HG03095 (cell line): ENCODE measurements around the gene PKP4.
"Not testable (repeated sequence)": the region's sequence is repeated elsewhere in the genome, so short reads cannot be mapped to it uniquely, and the experiment has no call there.

Source experiments
- ATAC-seq: cut with Tn5 transposase; IDR thresholded peaks from one replicate; pipeline ENCODE4 v1.9.1; 2021; ENCODE audit warnings: moderate library complexity; ENCODE audit not compliant: unreplicated experiment

PKP4 gene

GRCh38 chr2:158464426-158465281 lies 7.9 kb downstream of the PKP4 start:
- ATAC-seq: peak; percentile 56

GRCh38 chr2:158467248-158467647 lies 10.5 kb downstream of the PKP4 start:
- ATAC-seq: no peak

GRCh38 chr2:158472829-158473228 lies 16.1 kb downstream of the PKP4 start:
- ATAC-seq: not testable (repeated sequence)

- not testable (repeated sequence) for ATAC-seq
These were observed 16.5 kb downstream of the PKP4 start for GRCh38 chr2:158473300-158473699.

- ATAC-seq: no peak
These were observed 17.1 kb downstream of the PKP4 start for GRCh38 chr2:158473719-158474392.

- not testable (repeated sequence) for ATAC-seq
These were observed 17.8 kb downstream of the PKP4 start for GRCh38 chr2:158474526-158475011.

GRCh38 chr2:158477202-158477601 lies 20.4 kb downstream of the PKP4 start:
- ATAC-seq: no peak

- no peak for ATAC-seq
These were observed 21.5 kb downstream of the PKP4 start for GRCh38 chr2:158478237-158478636.

GRCh38 chr2:158478816-158479215 lies 22.1 kb downstream of the PKP4 start:
- ATAC-seq: no peak

GRCh38 chr2:158481116-158481515 lies 24.4 kb downstream of the PKP4 start:
- ATAC-seq: no peak

GRCh38 chr2:158482594-158482993 lies 25.8 kb downstream of the PKP4 start:
- ATAC-seq: no peak

- ATAC-seq: peak; percentile 54
These were observed 28.3 kb downstream of the PKP4 start for GRCh38 chr2:158484892-158485556.

- no peak for ATAC-seq
These were observed 29.6 kb downstream of the PKP4 start for GRCh38 chr2:158486150-158486969.

- ATAC-seq: no peak
These were observed 30.2 kb downstream of the PKP4 start for GRCh38 chr2:158486970-158487325.

GRCh38 chr2:158487419-158487818 lies 30.7 kb downstream of the PKP4 start:
- ATAC-seq: no peak

GRCh38 chr2:158488442-158489216 lies 31.9 kb downstream of the PKP4 start:
- no peak for ATAC-seq

GRCh38 chr2:158489366-158490112 lies 32.8 kb downstream of the PKP4 start:
- ATAC-seq: no peak

GRCh38 chr2:158491072-158491471 lies 34.3 kb downstream of the PKP4 start:
- no peak for ATAC-seq

- ATAC-seq: no peak
These were observed 36.7 kb downstream of the PKP4 start for GRCh38 chr2:158493458-158493857.
